ENCODE results near the gene AQP2.

The AQP2 gene

DNA sequence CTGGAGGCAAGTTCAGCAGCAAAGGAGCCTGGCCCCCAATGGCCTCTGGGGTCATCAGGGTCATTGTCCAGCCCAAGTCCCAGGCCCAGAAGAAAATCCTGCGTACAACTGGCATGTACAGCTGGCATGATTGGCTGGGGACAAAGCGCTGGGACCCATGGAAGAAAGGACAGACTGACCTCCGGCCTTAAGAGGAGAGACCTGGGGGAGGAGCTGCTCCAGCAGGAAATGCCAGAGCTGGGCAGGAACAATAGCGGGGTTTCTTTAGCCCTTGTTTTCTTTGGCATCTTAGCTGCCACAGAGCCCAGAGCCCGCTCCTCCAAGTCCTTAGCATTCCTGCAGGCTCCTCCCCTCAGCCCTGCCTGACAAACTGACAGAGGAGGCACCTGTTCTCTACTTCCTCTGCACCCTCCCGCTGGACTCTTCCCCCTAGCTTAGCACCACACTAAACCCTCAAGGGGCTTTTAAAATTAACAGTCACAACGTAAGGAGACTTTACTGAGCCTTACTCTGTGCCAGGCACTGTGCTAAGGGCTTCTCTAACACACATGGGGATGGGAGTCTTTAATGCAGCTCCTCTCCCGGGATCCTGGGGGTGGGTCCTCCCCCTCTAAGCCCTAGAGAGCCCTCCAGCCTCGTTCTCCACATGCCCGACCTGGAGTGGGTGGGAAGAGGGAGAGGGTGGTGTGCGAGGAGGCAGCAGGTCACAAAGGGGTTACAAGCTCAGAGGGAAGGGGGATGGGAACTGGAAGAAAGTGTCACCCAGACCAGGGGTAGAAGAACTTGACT, 9.3 kb downstream of the AQP2 start:
- Histone ChIP-seq H3K9me3 (ENCODE audit: control insufficient read depth, insufficient read depth, low read depth, low read length) (no peaks in the 10 kb centered on the region), H3K36me3 (ENCODE audit: control insufficient read depth in 2 of 2, insufficient read depth in 1 of 2, low read length in 2 of 2) (no peaks in the 10 kb centered on the region), H3K4me1 (ENCODE audit: control insufficient read depth, insufficient read depth, low read length) (0 out of 2 replicates have a peak, but pooled peaks cover 5% of the 10 kb centered on the region), H3K27ac (ENCODE audit: extremely low read depth, low read depth, low read length) (no peak overlapping the region), H3K4me3 (ENCODE audit: low read depth, low read length) (no peak overlapping the region)
- CTCF ChIA-PET: interaction anchor here (0.6 to 2.8 kb wide), 8 partner anchors 7 to 561 kb away, joined by 3 to 29 read pairs (median 6); no protein-coding TSS in a partner anchor
- POLR2A ChIA-PET: interaction anchor here (0.5 to 1.1 kb wide), 3 partner anchors 12 to 451 kb away, joined by 3 read pairs; no protein-coding TSS in a partner anchor
- TF ChIP-seq ZNF391 (tag by site-specific recombination; IDR thresholded peaks at IDR 0.05; ENCODE audit: borderline replicate concordance, low read depth) (no peak), KLF1 (tag by site-specific recombination; IDR thresholded peaks at IDR 0.05) (peak; percentile 48; the same call in 1 of the 2 replicates), ZNF626 (tag by site-specific recombination; IDR thresholded peaks at IDR 0.05) (no peak), FEZF1 (tag by site-specific recombination; IDR thresholded peaks at IDR 0.05) (0 out of 2 replicates have a peak, but pooled peaks have one; percentile 32), ZNF561 (tag by site-specific recombination; IDR thresholded peaks at IDR 0.05; ENCODE audit: borderline replicate concordance) (no peak), ZNF521 (tag by site-specific recombination; IDR thresholded peaks at IDR 0.05) (no peak), ZNF777 (tag by site-specific recombination; IDR thresholded peaks at IDR 0.05; ENCODE audit: borderline replicate concordance) (no peak), SCRT1 (tag by site-specific recombination; IDR thresholded peaks at IDR 0.05; ENCODE audit: borderline replicate concordance) (no peak), ZNF2 (tag by site-specific recombination; IDR thresholded peaks at IDR 0.05) (no peak), ZNF830 (tag by site-specific recombination; IDR thresholded peaks at IDR 0.05; ENCODE audit: low read depth) (no peak), EGR2 (tag by site-specific recombination; IDR thresholded peaks at IDR 0.05; ENCODE audit: low read depth) (peak; percentile 96), ZNF341 (tag by site-specific recombination; IDR thresholded peaks at IDR 0.05; ENCODE audit: low read depth) (0 out of 2 replicates have a peak, but pooled peaks have one; percentile 11), ZBTB7A (tag by site-specific recombination; IDR thresholded peaks at IDR 0.05; ENCODE audit: low read depth) (no peak), SCRT2 (tag by site-specific recombination; IDR thresholded peaks at IDR 0.05) (no peak), ZFHX2 (tag by site-specific recombination; conservative IDR thresholded peaks at IDR 0.05) (peak; percentile 91), ZNF660 (tag by site-specific recombination; IDR thresholded peaks at IDR 0.05) (no peak), ZNF155 (tag by site-specific recombination; IDR thresholded peaks at IDR 0.05) (no peak), ZNF610 (tag by site-specific recombination; IDR thresholded peaks at IDR 0.05; ENCODE audit: borderline replicate concordance) (no peak), ZXDB (tag by site-specific recombination; IDR thresholded peaks at IDR 0.05) (no peak), HOXA7 (CRISPR knock-in tag; IDR thresholded peaks at IDR 0.05; ENCODE audit: borderline replicate concordance) (no peak), ZNF629 (tag by site-specific recombination; IDR thresholded peaks at IDR 0.05) (no peak), PRDM1 (tag by site-specific recombination; IDR thresholded peaks at IDR 0.05) (no peak), ZBTB8A (tag by site-specific recombination; IDR thresholded peaks at IDR 0.05) (no peak), ZBTB21 (tag by site-specific recombination; IDR thresholded peaks at IDR 0.05) (no peak), ZNF514 (tag by site-specific recombination; IDR thresholded peaks at IDR 0.05) (no peak), ZNF350 (tag by site-specific recombination; IDR thresholded peaks at IDR 0.05) (no peak), ZNF214 (tag by site-specific recombination; IDR thresholded peaks at IDR 0.05; ENCODE audit: borderline replicate concordance) (no peak)
- TF ChIP-seq, protein P1, sequence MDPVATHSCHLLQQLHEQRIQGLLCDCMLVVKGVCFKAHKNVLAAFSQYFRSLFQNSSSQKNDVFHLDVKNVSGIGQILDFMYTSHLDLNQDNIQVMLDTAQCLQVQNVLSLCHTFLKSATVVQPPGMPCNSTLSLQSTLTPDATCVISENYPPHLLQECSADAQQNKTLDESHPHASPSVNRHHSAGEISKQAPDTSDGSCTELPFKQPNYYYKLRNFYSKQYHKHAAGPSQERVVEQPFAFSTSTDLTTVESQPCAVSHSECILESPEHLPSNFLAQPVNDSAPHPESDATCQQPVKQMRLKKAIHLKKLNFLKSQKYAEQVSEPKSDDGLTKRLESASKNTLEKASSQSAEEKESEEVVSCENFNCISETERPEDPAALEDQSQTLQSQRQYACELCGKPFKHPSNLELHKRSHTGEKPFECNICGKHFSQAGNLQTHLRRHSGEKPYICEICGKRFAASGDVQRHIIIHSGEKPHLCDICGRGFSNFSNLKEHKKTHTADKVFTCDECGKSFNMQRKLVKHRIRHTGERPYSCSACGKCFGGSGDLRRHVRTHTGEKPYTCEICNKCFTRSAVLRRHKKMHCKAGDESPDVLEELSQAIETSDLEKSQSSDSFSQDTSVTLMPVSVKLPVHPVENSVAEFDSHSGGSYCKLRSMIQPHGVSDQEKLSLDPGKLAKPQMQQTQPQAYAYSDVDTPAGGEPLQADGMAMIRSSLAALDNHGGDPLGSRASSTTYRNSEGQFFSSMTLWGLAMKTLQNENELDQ (tag by site-specific recombination; IDR thresholded peaks at IDR 0.05; ENCODE audit: low read depth): no peak
- TF ChIP-seq, protein P2, sequence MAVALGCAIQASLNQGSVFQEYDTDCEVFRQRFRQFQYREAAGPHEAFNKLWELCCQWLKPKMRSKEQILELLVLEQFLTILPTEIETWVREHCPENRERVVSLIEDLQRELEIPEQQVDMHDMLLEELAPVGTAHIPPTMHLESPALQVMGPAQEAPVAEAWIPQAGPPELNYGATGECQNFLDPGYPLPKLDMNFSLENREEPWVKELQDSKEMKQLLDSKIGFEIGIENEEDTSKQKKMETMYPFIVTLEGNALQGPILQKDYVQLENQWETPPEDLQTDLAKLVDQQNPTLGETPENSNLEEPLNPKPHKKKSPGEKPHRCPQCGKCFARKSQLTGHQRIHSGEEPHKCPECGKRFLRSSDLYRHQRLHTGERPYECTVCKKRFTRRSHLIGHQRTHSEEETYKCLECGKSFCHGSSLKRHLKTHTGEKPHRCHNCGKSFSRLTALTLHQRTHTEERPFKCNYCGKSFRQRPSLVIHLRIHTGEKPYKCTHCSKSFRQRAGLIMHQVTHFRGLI (tag by site-specific recombination; IDR thresholded peaks at IDR 0.05): no peak
- TF ChIP-seq, protein P3, sequence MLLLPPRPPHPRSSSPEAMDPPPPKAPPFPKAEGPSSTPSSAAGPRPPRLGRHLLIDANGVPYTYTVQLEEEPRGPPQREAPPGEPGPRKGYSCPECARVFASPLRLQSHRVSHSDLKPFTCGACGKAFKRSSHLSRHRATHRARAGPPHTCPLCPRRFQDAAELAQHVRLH (tag by site-specific recombination; IDR thresholded peaks at IDR 0.05): no peak
- TF ChIP-seq, protein P4, sequence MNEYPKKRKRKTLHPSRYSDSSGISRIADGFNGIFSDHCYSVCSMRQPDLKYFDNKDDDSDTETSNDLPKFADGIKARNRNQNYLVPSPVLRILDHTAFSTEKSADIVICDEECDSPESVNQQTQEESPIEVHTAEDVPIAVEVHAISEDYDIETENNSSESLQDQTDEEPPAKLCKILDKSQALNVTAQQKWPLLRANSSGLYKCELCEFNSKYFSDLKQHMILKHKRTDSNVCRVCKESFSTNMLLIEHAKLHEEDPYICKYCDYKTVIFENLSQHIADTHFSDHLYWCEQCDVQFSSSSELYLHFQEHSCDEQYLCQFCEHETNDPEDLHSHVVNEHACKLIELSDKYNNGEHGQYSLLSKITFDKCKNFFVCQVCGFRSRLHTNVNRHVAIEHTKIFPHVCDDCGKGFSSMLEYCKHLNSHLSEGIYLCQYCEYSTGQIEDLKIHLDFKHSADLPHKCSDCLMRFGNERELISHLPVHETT (tag by site-specific recombination; IDR thresholded peaks at IDR 0.05): no peak
- TF ChIP-seq, protein P5, sequence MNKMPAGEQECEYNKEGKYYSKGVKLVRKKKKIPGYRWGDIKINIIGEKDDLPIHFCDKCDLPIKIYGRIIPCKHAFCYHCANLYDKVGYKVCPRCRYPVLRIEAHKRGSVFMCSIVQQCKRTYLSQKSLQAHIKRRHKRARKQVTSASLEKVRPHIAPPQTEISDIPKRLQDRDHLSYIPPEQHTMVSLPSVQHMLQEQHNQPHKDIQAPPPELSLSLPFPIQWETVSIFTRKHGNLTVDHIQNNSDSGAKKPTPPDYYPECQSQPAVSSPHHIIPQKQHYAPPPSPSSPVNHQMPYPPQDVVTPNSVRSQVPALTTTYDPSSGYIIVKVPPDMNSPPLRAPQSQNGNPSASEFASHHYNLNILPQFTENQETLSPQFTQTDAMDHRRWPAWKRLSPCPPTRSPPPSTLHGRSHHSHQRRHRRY (tag by site-specific recombination; IDR thresholded peaks at IDR 0.05): no peak
